ENCODE results near the gene LRPPRC. TPM values are rescaled to one million over a fixed set of nuclear protein-coding genes. Genes with fewer than 3 reads are reported as not detected.
A peak's percentile ranks its signal among the peaks of the same experiment; 100 is the strongest.

LRPPRC gene
- total RNA-seq, 1 experiment from 2014 or later = 149 TPM

GRCh38 chr2:43977677-43978375 is 18.0 kb downstream of the LRPPRC start:
- ChIA-PET CTCF (no interaction called here), POLR2A (ENCODE audit: unreplicated experiment) (interaction anchor here (0.6 kb wide), 1 partner anchor 58 kb away, joined by 4 read pairs; no protein-coding TSS in a partner anchor)
- no peak overlapping the region for H2AFZ ChIP-seq
- intact Hi-C loops (cut with micrococcal nuclease; ENCODE audit: unreplicated experiment) = no loop called here
- no peaks in the 10 kb centered on the region for H3K4me1 ChIP-seq (replicated peaks; ENCODE audit: insufficient read depth)
- no peak overlapping the region for H3K4me3 ChIP-seq
- H3K27ac ChIP-seq = peak overlapping the region; percentile 1; the same call in 1 of the 2 replicates
- H3F3A ChIP-seq (ENCODE audit: insufficient read depth, low read depth) = peaks cover 36% of the 10 kb centered on the region
- no peaks in the 10 kb centered on the region for H3K9me2 ChIP-seq (ENCODE audit: insufficient read depth)
- H4K20me1 ChIP-seq (ENCODE audit: insufficient read depth) = peaks cover 59% of the 10 kb centered on the region
- H3K4me2 ChIP-seq = no peak overlapping the region
- TF ChIP-seq, protein P1, sequence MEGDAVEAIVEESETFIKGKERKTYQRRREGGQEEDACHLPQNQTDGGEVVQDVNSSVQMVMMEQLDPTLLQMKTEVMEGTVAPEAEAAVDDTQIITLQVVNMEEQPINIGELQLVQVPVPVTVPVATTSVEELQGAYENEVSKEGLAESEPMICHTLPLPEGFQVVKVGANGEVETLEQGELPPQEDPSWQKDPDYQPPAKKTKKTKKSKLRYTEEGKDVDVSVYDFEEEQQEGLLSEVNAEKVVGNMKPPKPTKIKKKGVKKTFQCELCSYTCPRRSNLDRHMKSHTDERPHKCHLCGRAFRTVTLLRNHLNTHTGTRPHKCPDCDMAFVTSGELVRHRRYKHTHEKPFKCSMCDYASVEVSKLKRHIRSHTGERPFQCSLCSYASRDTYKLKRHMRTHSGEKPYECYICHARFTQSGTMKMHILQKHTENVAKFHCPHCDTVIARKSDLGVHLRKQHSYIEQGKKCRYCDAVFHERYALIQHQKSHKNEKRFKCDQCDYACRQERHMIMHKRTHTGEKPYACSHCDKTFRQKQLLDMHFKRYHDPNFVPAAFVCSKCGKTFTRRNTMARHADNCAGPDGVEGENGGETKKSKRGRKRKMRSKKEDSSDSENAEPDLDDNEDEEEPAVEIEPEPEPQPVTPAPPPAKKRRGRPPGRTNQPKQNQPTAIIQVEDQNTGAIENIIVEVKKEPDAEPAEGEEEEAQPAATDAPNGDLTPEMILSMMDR (conservative IDR thresholded peaks at IDR 0.05) = no peak
- no peak for TF ChIP-seq EZH2 (IDR thresholded peaks at IDR 0.05; ENCODE audit: low read depth)
- peaks cover 89% of the 10 kb centered on the region for H3K36me3 ChIP-seq (ENCODE audit: low read depth)
- H3K79me2 ChIP-seq (ENCODE audit: low read depth) = peaks cover 31% of the 10 kb centered on the region
- no peak for DNase-seq
- BruUV-seq (replicated peaks) = no TSS peak
- no peaks in the 10 kb centered on the region for H3K27me3 ChIP-seq (ENCODE audit: insufficient read depth, low read depth)
- H3K9me3 ChIP-seq (ENCODE audit: insufficient read depth, low read depth) = no peaks in the 10 kb centered on the region

- BruUV-seq (replicated peaks) = no TSS peak
- Histone ChIP-seq H3K27me3 (ENCODE audit: insufficient read depth, low read depth) (no peaks in the 10 kb centered on the region), H3K4me1 (replicated peaks; ENCODE audit: insufficient read depth) (no peaks in the 10 kb centered on the region), H2AFZ (no peak overlapping the region), H3K4me3 (no peak overlapping the region), H3F3A (ENCODE audit: insufficient read depth, low read depth) (peaks cover 5% of the 10 kb centered on the region; the same call in 1 of the 2 replicates), H3K4me2 (no peak overlapping the region), H4K20me1 (ENCODE audit: insufficient read depth) (peaks cover 30% of the 10 kb centered on the region), H3K9me3 (ENCODE audit: insufficient read depth, low read depth) (no peaks in the 10 kb centered on the region), H3K9me2 (ENCODE audit: insufficient read depth) (no peaks in the 10 kb centered on the region), H3K79me2 (ENCODE audit: low read depth) (no peaks in the 10 kb centered on the region), H3K27ac (no peak overlapping the region), H3K36me3 (ENCODE audit: low read depth) (peaks cover 79% of the 10 kb centered on the region)
- ChIA-PET POLR2A (ENCODE audit: unreplicated experiment) (interaction anchor here (0.6 kb wide), 1 partner anchor 382 kb away, joined by 18 read pairs; no protein-coding TSS in a partner anchor), CTCF (no interaction called here)
- TF ChIP-seq EZH2 (IDR thresholded peaks at IDR 0.05; ENCODE audit: low read depth) = no peak
- TF ChIP-seq, protein P1 (conservative IDR thresholded peaks at IDR 0.05) = no peak
- no peak for DNase-seq
- intact Hi-C loops (cut with micrococcal nuclease; ENCODE audit: unreplicated experiment) = no loop called here
Measured at GRCh38 chr2:43960921-43961320, 34.9 kb downstream of the LRPPRC start.

- Histone ChIP-seq H2AFZ (no peak overlapping the region), H3K27me3 (ENCODE audit: insufficient read depth, low read depth) (no peaks in the 10 kb centered on the region), H3K9me3 (ENCODE audit: insufficient read depth, low read depth) (no peaks in the 10 kb centered on the region), H3K27ac (no peak overlapping the region), H3K4me3 (no peak overlapping the region), H3F3A (ENCODE audit: insufficient read depth, low read depth) (peaks cover 16% of the 10 kb centered on the region), H4K20me1 (ENCODE audit: insufficient read depth) (peaks cover 27% of the 10 kb centered on the region), H3K4me2 (no peak overlapping the region), H3K4me1 (replicated peaks; ENCODE audit: insufficient read depth) (no peaks in the 10 kb centered on the region), H3K36me3 (ENCODE audit: low read depth) (peaks cover 79% of the 10 kb centered on the region), H3K79me2 (ENCODE audit: low read depth) (no peaks in the 10 kb centered on the region), H3K9me2 (ENCODE audit: insufficient read depth) (no peaks in the 10 kb centered on the region)
- TF ChIP-seq, protein P1 (conservative IDR thresholded peaks at IDR 0.05) = no peak
- no peak for TF ChIP-seq EZH2 (IDR thresholded peaks at IDR 0.05; ENCODE audit: low read depth)
- CTCF ChIA-PET = no interaction called here
- no peak for DNase-seq
- intact Hi-C loops (cut with micrococcal nuclease; ENCODE audit: unreplicated experiment) = no loop called here
- BruUV-seq (replicated peaks) = no TSS peak
- POLR2A ChIA-PET (ENCODE audit: unreplicated experiment) = interaction anchor here (0.7 kb wide), 1 partner anchor 290 kb away, joined by 4 read pairs; no protein-coding TSS in a partner anchor
Measured at GRCh38 chr2:43958397-43959275, 37.2 kb downstream of the LRPPRC start.

Data from PC-9 (cell line).